Liver (tissue), 9 donors: ENCODE results near the gene AGGF1. TPM values are rescaled to one million over a fixed set of nuclear protein-coding genes. Genes with fewer than 3 reads are reported as not detected.

Source experiments
- DNase-seq: peaks from one replicate; pipeline ENCODE4 v3.0.0-alpha.2; 2017; ENCODE audit warnings: low spot score
- H3K27ac ChIP-seq, 2 donors: one replicate each; pipeline ENCODE4 v1.7.0; 2013; ENCODE audit warnings: inconsistent platforms in 2 of 2, low read length in 2 of 2, control low read depth in 1 of 2, low read depth in 1 of 2, mild to moderate bottlenecking in 1 of 2
- H3K27me3 ChIP-seq, 4 donors: one replicate each; pipeline versions ENCODE4 v1.6.1 to v1.7.0; 2013; ENCODE audit warnings: low read length in 3 of 4, inconsistent platforms in 1 of 4, mild to moderate bottlenecking in 1 of 4, moderate library complexity in 1 of 4; ENCODE audit not compliant: control insufficient read depth in 4 of 4, insufficient read depth in 4 of 4
- H3K36me3 ChIP-seq, 4 donors: one replicate each; pipeline versions ENCODE4 v1.6.1 to v1.7.0; 2013; ENCODE audit warnings: low read length in 3 of 4, mild to moderate bottlenecking in 3 of 4, low read depth in 1 of 4, moderate library complexity in 1 of 4; ENCODE audit not compliant: control insufficient read depth in 4 of 4, insufficient read depth in 3 of 4
- H3K4me1 ChIP-seq, 4 donors: one replicate each; pipeline versions ENCODE4 v1.6.1 to v1.7.0; 2013; ENCODE audit warnings: low read length in 3 of 4, mild to moderate bottlenecking in 3 of 4, moderate library complexity in 1 of 4; ENCODE audit not compliant: control insufficient read depth in 4 of 4, insufficient read depth in 4 of 4
- H3K4me3 ChIP-seq, 3 donors: one replicate each; pipeline versions ENCODE4 v1.6.1 to v1.7.0; 2013; ENCODE audit warnings: low read length in 3 of 3, control low read depth in 1 of 3, low read depth in 1 of 3, mild to moderate bottlenecking in 1 of 3
- H3K9ac ChIP-seq, 2 donors: one replicate each; pipeline ENCODE4 v1.7.0; 2013; ENCODE audit warnings: low read length in 2 of 2, mild to moderate bottlenecking in 2 of 2, moderate library complexity in 2 of 2, control low read depth in 1 of 2, low read depth in 1 of 2
- H3K9me3 ChIP-seq, 4 donors: one replicate each; pipeline versions ENCODE4 v1.6.1 to v1.7.0; 2013; ENCODE audit warnings: low read length in 3 of 4; ENCODE audit not compliant: control insufficient read depth in 4 of 4
- ATF3 ChIP-seq: IDR thresholded peaks from 2 replicates; pipeline ENCODE4 v1.6.1; 2016; ENCODE audit warnings: antibody characterized with exemption
- EGR1 ChIP-seq, 2 donors: IDR thresholded peaks; 2 replicates each; pipeline ENCODE4 v1.6.1; 2016 to 2018; ENCODE audit warnings: antibody characterized with exemption in 2 of 2, low read depth in 2 of 2
- FOXA2 ChIP-seq: IDR thresholded peaks from 2 replicates; pipeline ENCODE4 v1.6.1; 2016; ENCODE audit warnings: antibody characterized with exemption
- HNF4A ChIP-seq, 2 donors: conservative IDR thresholded peaks; 2 replicates each; pipeline ENCODE4 v1.6.1; 2016; ENCODE audit warnings: antibody characterized with exemption in 2 of 2, mild to moderate bottlenecking in 2 of 2
- HNF4G ChIP-seq: IDR thresholded peaks from 2 replicates; pipeline ENCODE4 v1.6.1; 2016; ENCODE audit warnings: antibody characterized with exemption
- JUND ChIP-seq, 2 donors: IDR thresholded peaks; 2 replicates each; pipeline ENCODE4 v1.6.1; 2016; ENCODE audit warnings: antibody characterized with exemption in 2 of 2
- NR2F2 ChIP-seq: IDR thresholded peaks from 2 replicates; pipeline ENCODE4 v1.6.1; 2016; ENCODE audit warnings: antibody characterized with exemption
- RAD21 ChIP-seq, 2 donors: IDR thresholded peaks; 2 replicates each; pipeline ENCODE4 v1.6.1; 2016; ENCODE audit warnings: antibody characterized with exemption in 2 of 2, mild to moderate bottlenecking in 2 of 2
- RXRA ChIP-seq, 2 donors: IDR thresholded peaks; 2 replicates each; pipeline ENCODE4 v1.6.1; 2017 to 2018; ENCODE audit warnings: antibody characterized with exemption in 2 of 2, mild to moderate bottlenecking in 1 of 2
- TAF1 ChIP-seq: conservative IDR thresholded peaks from 2 replicates; pipeline ENCODE4 v1.6.1; 2016; ENCODE audit warnings: antibody characterized with exemption, mild to moderate bottlenecking
- ZBTB33 ChIP-seq: IDR thresholded peaks from 2 replicates; pipeline ENCODE4 v1.6.1; 2016; ENCODE audit warnings: antibody characterized with exemption
- WGBS: extraction: QIAGEN DNeasy Blood & Tissue Kit; methylation state at CpG from one replicate; pipeline ENCODE4 v1.1.7; 2013; 5-methylcytosine and 5-hydroxymethylcytosine counted together
- polyA plus RNA-seq, 2 donors: library from polyadenylated mRNA; stranded (reverse) in 1 of 2; unstranded in 1 of 2; fragments of 200-250 nt in 1 of 2; fragments of >200 nt in 1 of 2; fragmentation: Nextera tagmentation in 1 of 2; extraction: Ambion mirVana in 1 of 2; gene quantifications; one replicate each; pipeline versions ENCODE4 v1.2.1 to v1.2.3, GENCODE V29; 2013 to 2015
- total RNA-seq, 2 donors: library from RNA; depleted of rRNA; stranded (reverse); fragments of >200 nt; gene quantifications; one replicate each; pipeline ENCODE4 v1.2.3, GENCODE V29; 2014
- TF ChIP-seq, protein P1 (sequence below): IDR thresholded peaks from 2 replicates; pipeline ENCODE4 v1.6.1; 2016; ENCODE audit warnings: antibody characterized with exemption
- TF ChIP-seq, protein P2 (sequence below): fragments of 150-350 bp; IDR thresholded peaks from 2 replicates; pipeline ENCODE4 v1.5.1; 2017; ENCODE audit warnings: improper control_type of control experiment, low read depth, low read length; ENCODE audit not compliant: missing input control
- TF ChIP-seq, protein P3 (sequence below): IDR thresholded peaks from 2 replicates; pipeline ENCODE4 v1.6.1; 2016; ENCODE audit warnings: antibody characterized with exemption, mild to moderate bottlenecking
- donor health status: healthy.
- donor health status: healthy.
- donor health status: healthy.
- donor health status: healthy.
- donor health status: healthy.

AGGF1 gene
- total and polyA plus RNA-seq, 4 donors = 7.2 to 16.7 (median 15.1) TPM

GRCh38 chr5:77082280-77082679, 52.1 kb downstream of the AGGF1 start:
- no peaks in the 10 kb centered on the region for H3K27me3 ChIP-seq
- no peak overlapping the region for H3K27ac ChIP-seq
- H3K36me3 ChIP-seq = peaks cover 0 to 9% (median 0%) of the 10 kb centered on the region in 4 donors
- whole genome bisulfite sequencing = 53% methylated on average over 1 of the region's 1 CpG
- TF ChIP-seq, protein P1, sequence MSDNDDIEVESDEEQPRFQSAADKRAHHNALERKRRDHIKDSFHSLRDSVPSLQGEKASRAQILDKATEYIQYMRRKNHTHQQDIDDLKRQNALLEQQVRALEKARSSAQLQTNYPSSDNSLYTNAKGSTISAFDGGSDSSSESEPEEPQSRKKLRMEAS = no peak
- no peak for TF ChIP-seq NR2F2
- TF ChIP-seq EGR1 (IDR thresholded peaks at IDR 0.05; ENCODE audit: low read depth in 2 of 2) = no peak
- no peak for TF ChIP-seq RAD21 (IDR thresholded peaks at IDR 0.05)
- no peak overlapping the region for H3K9ac ChIP-seq
- H3K4me3 ChIP-seq = no peak overlapping the region
- peaks cover 2 to 17% (median 9%) of the 10 kb centered on the region in 4 donors for H3K4me1 ChIP-seq
- DNase-seq = no peak
- no peaks in the 10 kb centered on the region for H3K9me3 ChIP-seq

GRCh38 chr5:77083088-77083487, 52.9 kb downstream of the AGGF1 start:
- DNase-seq = no peak
- H3K27me3 ChIP-seq = no peaks in the 10 kb centered on the region
- no peak overlapping the region for H3K9ac ChIP-seq
- no peak overlapping the region for H3K27ac ChIP-seq
- peaks cover 0 to 7% (median 0%) of the 10 kb centered on the region in 4 donors for H3K36me3 ChIP-seq
- TF ChIP-seq, protein P2, sequence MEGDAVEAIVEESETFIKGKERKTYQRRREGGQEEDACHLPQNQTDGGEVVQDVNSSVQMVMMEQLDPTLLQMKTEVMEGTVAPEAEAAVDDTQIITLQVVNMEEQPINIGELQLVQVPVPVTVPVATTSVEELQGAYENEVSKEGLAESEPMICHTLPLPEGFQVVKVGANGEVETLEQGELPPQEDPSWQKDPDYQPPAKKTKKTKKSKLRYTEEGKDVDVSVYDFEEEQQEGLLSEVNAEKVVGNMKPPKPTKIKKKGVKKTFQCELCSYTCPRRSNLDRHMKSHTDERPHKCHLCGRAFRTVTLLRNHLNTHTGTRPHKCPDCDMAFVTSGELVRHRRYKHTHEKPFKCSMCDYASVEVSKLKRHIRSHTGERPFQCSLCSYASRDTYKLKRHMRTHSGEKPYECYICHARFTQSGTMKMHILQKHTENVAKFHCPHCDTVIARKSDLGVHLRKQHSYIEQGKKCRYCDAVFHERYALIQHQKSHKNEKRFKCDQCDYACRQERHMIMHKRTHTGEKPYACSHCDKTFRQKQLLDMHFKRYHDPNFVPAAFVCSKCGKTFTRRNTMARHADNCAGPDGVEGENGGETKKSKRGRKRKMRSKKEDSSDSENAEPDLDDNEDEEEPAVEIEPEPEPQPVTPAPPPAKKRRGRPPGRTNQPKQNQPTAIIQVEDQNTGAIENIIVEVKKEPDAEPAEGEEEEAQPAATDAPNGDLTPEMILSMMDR = no peak
- TF ChIP-seq ZBTB33 (no peak), TAF1 (no peak), RAD21 (IDR thresholded peaks at IDR 0.05) (no peak), HNF4G (no peak)
- no peaks in the 10 kb centered on the region for H3K9me3 ChIP-seq
- H3K4me3 ChIP-seq = no peak overlapping the region
- peaks cover 2 to 25% (median 17%) of the 10 kb centered on the region in 4 donors for H3K4me1 ChIP-seq
- WGBS = 95% methylated on average over 6 of the region's 6 CpGs

DNA sequence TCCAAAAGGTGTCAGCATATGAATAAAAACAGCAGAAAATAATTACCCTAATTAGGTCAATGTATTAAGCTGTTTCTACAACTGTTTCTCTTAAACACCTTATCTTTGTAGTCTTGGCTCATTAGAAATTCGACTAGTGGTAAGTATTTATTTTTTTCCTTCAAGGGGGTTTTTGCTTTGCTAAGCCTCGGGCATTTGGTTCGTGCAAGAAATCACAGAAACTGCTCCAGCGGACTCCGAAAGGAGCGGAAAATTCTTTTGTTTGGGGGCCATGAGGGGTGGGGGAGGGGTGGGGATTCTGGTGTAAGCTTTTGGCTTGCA, 56.1 kb downstream of the AGGF1 start:
- peak overlapping the region; percentile 88 to 96 for H3K27ac ChIP-seq
- peak overlapping the region; percentile 66 to 85 for H3K9ac ChIP-seq
- H3K4me1 ChIP-seq = peaks cover 0 to 21% (median 15%) of the 10 kb centered on the region in 4 donors
- WGBS = under 1% methylated on average over 6 of the region's 6 CpGs
- H3K9me3 ChIP-seq = no peaks in the 10 kb centered on the region
- H3K27me3 ChIP-seq = no peaks in the 10 kb centered on the region
- H3K36me3 ChIP-seq = peaks cover 0 to 4% (median 0%) of the 10 kb centered on the region in 4 donors
- DNase-seq = no peak
- H3K4me3 ChIP-seq = peak overlapping the region; percentile 65 to 85 (median 68)
- TF ChIP-seq RXRA (IDR thresholded peaks at IDR 0.05) = no peak
- TF ChIP-seq, protein P2 = no peak
- no peak for TF ChIP-seq ATF3
- TF ChIP-seq JUND (IDR thresholded peaks at IDR 0.05) = no peak
- no peak for TF ChIP-seq FOXA2
- no peak for TF ChIP-seq EGR1 (IDR thresholded peaks at IDR 0.05; ENCODE audit: low read depth in 2 of 2)
- no peak for TF ChIP-seq NR2F2
- TF ChIP-seq TAF1 = no peak
- no peak for TF ChIP-seq HNF4G
- TF ChIP-seq, protein P3, sequence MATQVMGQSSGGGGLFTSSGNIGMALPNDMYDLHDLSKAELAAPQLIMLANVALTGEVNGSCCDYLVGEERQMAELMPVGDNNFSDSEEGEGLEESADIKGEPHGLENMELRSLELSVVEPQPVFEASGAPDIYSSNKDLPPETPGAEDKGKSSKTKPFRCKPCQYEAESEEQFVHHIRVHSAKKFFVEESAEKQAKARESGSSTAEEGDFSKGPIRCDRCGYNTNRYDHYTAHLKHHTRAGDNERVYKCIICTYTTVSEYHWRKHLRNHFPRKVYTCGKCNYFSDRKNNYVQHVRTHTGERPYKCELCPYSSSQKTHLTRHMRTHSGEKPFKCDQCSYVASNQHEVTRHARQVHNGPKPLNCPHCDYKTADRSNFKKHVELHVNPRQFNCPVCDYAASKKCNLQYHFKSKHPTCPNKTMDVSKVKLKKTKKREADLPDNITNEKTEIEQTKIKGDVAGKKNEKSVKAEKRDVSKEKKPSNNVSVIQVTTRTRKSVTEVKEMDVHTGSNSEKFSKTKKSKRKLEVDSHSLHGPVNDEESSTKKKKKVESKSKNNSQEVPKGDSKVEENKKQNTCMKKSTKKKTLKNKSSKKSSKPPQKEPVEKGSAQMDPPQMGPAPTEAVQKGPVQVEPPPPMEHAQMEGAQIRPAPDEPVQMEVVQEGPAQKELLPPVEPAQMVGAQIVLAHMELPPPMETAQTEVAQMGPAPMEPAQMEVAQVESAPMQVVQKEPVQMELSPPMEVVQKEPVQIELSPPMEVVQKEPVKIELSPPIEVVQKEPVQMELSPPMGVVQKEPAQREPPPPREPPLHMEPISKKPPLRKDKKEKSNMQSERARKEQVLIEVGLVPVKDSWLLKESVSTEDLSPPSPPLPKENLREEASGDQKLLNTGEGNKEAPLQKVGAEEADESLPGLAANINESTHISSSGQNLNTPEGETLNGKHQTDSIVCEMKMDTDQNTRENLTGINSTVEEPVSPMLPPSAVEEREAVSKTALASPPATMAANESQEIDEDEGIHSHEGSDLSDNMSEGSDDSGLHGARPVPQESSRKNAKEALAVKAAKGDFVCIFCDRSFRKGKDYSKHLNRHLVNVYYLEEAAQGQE = no peak
- TF ChIP-seq, protein P1 = no peak
- TF ChIP-seq ZBTB33 = no peak
- TF ChIP-seq RAD21 (IDR thresholded peaks at IDR 0.05) = no peak
- TF ChIP-seq HNF4A (conservative IDR thresholded peaks at IDR 0.05) = no peak
